Osteocyte (in vitro differentiated cells): ENCODE data around the gene ATF6. TPM values are rescaled to one million over a fixed set of nuclear protein-coding genes. Genes with fewer than 3 reads are reported as not detected.
"Not testable (repeated sequence)": the region's sequence is repeated elsewhere in the genome, so short reads cannot be mapped to it uniquely, and the experiment has no call there.

ENCODE experiments used
- DNase-seq: peaks from one replicate; pipeline ENCODE4 v3.0.0; 2021; ENCODE audit warnings: mixed read lengths; ENCODE audit not compliant: unreplicated experiment; ENCODE audit errors: extremely low spot score
- H3K27ac Mint-ChIP-seq: one replicate; pipeline ENCODE4 v1.8.0; 2021; ENCODE audit warnings: mild to moderate bottlenecking, mixed read lengths; ENCODE audit not compliant: unreplicated experiment
- H3K27me3 Mint-ChIP-seq: one replicate; pipeline ENCODE4 v1.8.0; 2021; ENCODE audit warnings: mixed read lengths; ENCODE audit not compliant: unreplicated experiment
- H3K36me3 Mint-ChIP-seq: one replicate; pipeline ENCODE4 v1.8.0; 2021; ENCODE audit warnings: mixed read lengths; ENCODE audit not compliant: unreplicated experiment
- H3K4me1 Mint-ChIP-seq: one replicate; pipeline ENCODE4 v1.8.0; 2021; ENCODE audit warnings: mixed read lengths; ENCODE audit not compliant: unreplicated experiment
- H3K4me3 Mint-ChIP-seq: one replicate; pipeline ENCODE4 v1.8.0; 2021; ENCODE audit warnings: mild to moderate bottlenecking, moderate library complexity, mixed read lengths; ENCODE audit not compliant: unreplicated experiment
- H3K9me3 Mint-ChIP-seq: one replicate; pipeline ENCODE4 v1.8.0; 2021; ENCODE audit warnings: mixed read lengths; ENCODE audit not compliant: unreplicated experiment
- CTCF ChIP-seq: fragments of 200-600 bp; sonication (generic); IDR thresholded peaks from 2 replicates; pipeline ENCODE4 v1.5.0; 2021; ENCODE audit warnings: antibody characterized with exemption, mild to moderate bottlenecking, moderate library complexity
- total RNA-seq: library from RNA; stranded (reverse); gene quantifications from 2 replicates; pipeline ENCODE4 v1.2.1, GENCODE V29; 2021

The ATF6 gene
- total RNA-seq, 1 donor from 2014 or later = 29.7 TPM

GRCh38 chr1:161720956-161721737, 45.0 kb upstream of the ATF6 start, which contains the start of gene FCRLB:
Gene FCRLB (plus strand): TSS chr1:161721544. CDS start chr1:161722673, 1,129 bp downstream.
- Mint-ChIP-seq H3K36me3 (no peaks in the 10 kb centered on the region), H3K27me3 (peaks cover 33% of the 10 kb centered on the region), H3K4me1 (peaks cover 8% of the 10 kb centered on the region), H3K27ac (no peak within 1 kb of the TSS), H3K9me3 (no peaks in the 10 kb centered on the region), H3K4me3 (no peak within 1 kb of the TSS)
- TF ChIP-seq CTCF = no peak
- DNase-seq = no peak

- no peak for DNase-seq
- H3K27me3 Mint-ChIP-seq = peaks cover 30% of the 10 kb centered on the region
- no peaks in the 10 kb centered on the region for H3K9me3 Mint-ChIP-seq
- H3K36me3 Mint-ChIP-seq = no peaks in the 10 kb centered on the region
- H3K4me1 Mint-ChIP-seq = peaks cover 9% of the 10 kb centered on the region
- no peak for TF ChIP-seq CTCF
- no peak overlapping the region for H3K27ac Mint-ChIP-seq
- no peak overlapping the region for H3K4me3 Mint-ChIP-seq
Measured at GRCh38 chr1:161721738-161722343, 44.3 kb upstream of the ATF6 start.

GRCh38 chr1:161722406-161722805, 43.7 kb upstream of the ATF6 start:
- TF ChIP-seq CTCF = no peak
- DNase-seq = no peak
- Mint-ChIP-seq H3K27ac (no peak overlapping the region), H3K4me3 (no peak overlapping the region), H3K9me3 (no peaks in the 10 kb centered on the region), H3K4me1 (peaks cover 9% of the 10 kb centered on the region), H3K36me3 (no peaks in the 10 kb centered on the region), H3K27me3 (peaks cover 24% of the 10 kb centered on the region)

GRCh38 chr1:161723459-161724141, 42.5 kb upstream of the ATF6 start:
- Mint-ChIP-seq H3K9me3 (no peaks in the 10 kb centered on the region), H3K36me3 (no peaks in the 10 kb centered on the region), H3K4me1 (peaks cover 9% of the 10 kb centered on the region), H3K27me3 (peaks cover 17% of the 10 kb centered on the region), H3K27ac (no peak overlapping the region), H3K4me3 (no peak overlapping the region)
- no peak for DNase-seq
- no peak for TF ChIP-seq CTCF

GRCh38 chr1:161725258-161725907, 40.7 kb upstream of the ATF6 start:
- not testable (repeated sequence) for H3K4me1 Mint-ChIP-seq, H3K9me3 Mint-ChIP-seq, DNase-seq, H3K27ac Mint-ChIP-seq, H3K36me3 Mint-ChIP-seq
- Mint-ChIP-seq H3K27me3 (peaks cover 12% of the 10 kb centered on the region), H3K4me3 (peak overlapping the region; percentile 84)
